KOPT-K1 (cell line): ENCODE results near the gene PRRG3.

Source experiments
- H3K27ac ChIP-seq: fragments of 200-600 bp; sonication (generic); 2 replicates; pipeline ENCODE4 v1.5.1; 2016; ENCODE audit warnings: antibody characterized with exemption, mild to moderate bottlenecking, low read depth, low read length; ENCODE audit not compliant: poor library complexity, severe bottlenecking
- H3K36me3 ChIP-seq: fragments of 200-600 bp; sonication (generic); 2 replicates; pipeline ENCODE4 v1.5.1; 2017; ENCODE audit warnings: antibody characterized with exemption, mild to moderate bottlenecking, low read length, moderate library complexity; ENCODE audit not compliant: insufficient read depth
- H3K9me3 ChIP-seq: fragments of 200-600 bp; sonication (generic); 2 replicates; pipeline ENCODE4 v1.5.1; 2017; ENCODE audit warnings: antibody characterized with exemption, low read length, mild to moderate bottlenecking; ENCODE audit not compliant: insufficient read depth, poor library complexity, severe bottlenecking

Gene PRRG3

DNA sequence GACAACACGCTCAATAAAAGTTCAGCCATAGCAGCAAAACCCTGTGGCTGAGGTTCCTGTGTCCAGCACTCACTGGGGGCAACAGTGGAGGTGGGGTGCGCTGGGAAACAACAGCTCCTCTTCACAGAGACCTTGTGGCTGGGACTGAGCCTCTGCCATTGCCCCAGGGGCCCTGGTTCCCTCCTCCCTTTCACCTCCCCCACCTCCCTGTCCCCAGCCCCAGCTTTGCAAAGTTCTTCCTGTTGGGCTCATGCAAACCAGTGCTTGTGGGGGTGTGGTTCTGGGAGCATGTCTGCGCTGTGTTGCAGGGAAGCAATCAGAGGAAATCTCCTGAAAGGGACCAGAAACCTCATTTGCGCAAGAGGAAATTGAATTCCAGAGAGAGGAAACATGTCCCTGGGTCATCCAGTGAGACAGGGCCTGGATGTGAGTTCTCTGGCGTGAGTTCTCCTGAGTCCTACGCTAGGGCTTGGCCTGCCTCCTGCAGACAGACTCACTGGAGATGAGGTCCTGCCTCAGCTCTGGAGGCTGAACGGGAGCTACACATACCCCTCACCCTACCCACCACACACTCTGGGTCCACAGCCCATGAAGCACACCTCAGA, 28.0 kb downstream of the PRRG3 start:
- Histone ChIP-seq H3K27ac (no peak overlapping the region), H3K36me3 (no peaks in the 10 kb centered on the region), H3K9me3 (no peaks in the 10 kb centered on the region)

DNA sequence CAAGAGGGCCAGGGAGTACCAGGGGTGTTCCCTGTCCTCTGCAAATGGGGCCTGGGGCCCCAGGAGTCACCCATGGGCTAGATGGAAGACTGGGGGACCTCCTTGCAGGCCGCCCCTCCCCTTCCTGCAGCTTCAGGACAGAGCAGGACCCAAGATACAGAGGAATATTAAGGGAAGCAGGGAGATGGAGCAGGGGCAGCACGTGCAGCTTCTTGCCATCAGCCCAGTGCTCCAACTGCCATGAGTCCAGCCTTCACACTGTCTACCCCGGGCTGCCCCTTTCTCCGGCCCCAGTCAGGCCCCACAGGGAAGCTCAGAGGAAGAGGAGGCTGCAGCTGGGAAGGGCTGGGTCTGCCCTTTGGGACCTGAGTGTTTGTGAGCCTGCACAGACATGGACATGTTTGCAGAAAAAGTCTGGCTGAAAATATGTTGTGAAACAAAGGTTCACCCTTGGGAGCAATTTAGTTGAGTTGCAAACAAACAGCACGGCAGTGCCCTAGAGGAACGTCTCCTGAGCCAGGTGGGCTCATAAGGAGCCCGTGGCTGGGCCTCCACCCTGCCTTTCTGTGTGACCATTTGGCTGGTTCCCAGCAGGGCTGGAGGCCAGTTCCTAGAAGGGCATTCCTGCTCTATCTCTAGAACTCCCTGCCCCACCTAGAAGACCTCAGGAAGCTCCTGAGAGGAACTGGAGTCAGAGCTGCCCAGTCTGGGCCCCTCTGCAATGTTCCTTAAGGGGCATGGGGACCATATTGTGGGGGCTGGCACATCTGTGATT, 29.5 kb downstream of the PRRG3 start:
- Histone ChIP-seq H3K27ac (no peak overlapping the region), H3K9me3 (no peaks in the 10 kb centered on the region), H3K36me3 (no peaks in the 10 kb centered on the region)

DNA sequence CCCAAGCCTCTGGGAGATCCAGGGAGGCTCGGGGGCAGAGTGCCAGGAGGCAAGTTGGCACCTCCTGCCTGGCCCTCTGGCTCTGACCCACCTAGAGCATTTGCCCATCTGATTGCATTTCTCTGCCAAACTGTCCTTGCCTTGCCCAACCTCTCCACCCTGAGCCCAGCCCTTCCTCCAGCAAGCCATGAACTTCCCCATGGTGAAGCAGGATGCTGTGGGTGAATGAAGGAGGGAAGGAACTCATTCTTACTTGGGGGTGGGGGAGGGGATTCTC, 30.0 kb downstream of the PRRG3 start:
- H3K36me3 ChIP-seq, result no peaks in the 10 kb centered on the region
- no peaks in the 10 kb centered on the region for H3K9me3 ChIP-seq
- H3K27ac ChIP-seq, result no peak overlapping the region

DNA sequence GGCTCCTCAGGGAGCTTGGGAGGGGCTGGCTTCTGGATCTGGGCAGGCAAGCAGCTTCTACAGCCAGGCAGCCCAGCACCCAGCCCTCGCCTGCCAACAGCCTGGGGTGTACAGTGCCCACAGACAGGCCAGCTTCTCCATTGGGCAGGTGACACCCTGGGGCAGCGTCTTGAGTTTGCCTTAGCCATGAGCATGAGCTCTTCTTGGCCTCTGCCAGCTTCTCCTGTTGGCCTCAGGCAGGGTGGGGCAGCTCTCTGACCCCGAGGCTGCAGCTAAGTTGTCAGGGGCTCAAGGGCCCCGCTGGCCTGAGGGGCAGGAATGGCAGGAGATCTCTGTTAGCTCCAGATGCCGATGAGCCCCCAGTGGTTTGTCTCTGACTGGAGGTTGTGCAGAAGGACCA, 31.5 kb downstream of the PRRG3 start:
- Histone ChIP-seq H3K9me3 (no peaks in the 10 kb centered on the region), H3K27ac (no peak overlapping the region)

DNA sequence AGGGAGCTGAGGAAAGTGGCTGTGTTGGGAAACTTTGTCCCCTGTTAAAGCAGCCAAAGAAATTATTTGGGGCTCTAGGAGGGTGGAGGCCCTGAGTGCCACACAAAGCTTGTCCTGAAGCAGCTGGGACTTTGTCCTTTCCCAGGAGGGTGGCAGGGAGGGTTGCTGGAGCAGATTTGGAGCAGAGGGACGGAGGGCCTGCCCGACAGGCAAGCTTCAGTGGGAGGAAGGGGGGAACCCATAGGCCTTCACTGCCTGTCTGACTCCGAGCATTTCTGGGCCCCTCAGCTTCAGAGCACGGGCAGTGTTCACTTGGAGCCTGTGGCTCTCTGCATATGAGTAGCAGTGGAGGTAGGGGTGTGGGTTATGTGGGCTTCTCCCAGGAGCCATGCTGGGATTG, 32.1 kb downstream of the PRRG3 start:
- Histone ChIP-seq H3K27ac (no peak overlapping the region), H3K9me3 (no peaks in the 10 kb centered on the region), H3K36me3 (no peaks in the 10 kb centered on the region)

More for the DNA sequence above, 31.5 kb downstream of the PRRG3 start:
- H3K36me3 ChIP-seq, result no peaks in the 10 kb centered on the region

DNA sequence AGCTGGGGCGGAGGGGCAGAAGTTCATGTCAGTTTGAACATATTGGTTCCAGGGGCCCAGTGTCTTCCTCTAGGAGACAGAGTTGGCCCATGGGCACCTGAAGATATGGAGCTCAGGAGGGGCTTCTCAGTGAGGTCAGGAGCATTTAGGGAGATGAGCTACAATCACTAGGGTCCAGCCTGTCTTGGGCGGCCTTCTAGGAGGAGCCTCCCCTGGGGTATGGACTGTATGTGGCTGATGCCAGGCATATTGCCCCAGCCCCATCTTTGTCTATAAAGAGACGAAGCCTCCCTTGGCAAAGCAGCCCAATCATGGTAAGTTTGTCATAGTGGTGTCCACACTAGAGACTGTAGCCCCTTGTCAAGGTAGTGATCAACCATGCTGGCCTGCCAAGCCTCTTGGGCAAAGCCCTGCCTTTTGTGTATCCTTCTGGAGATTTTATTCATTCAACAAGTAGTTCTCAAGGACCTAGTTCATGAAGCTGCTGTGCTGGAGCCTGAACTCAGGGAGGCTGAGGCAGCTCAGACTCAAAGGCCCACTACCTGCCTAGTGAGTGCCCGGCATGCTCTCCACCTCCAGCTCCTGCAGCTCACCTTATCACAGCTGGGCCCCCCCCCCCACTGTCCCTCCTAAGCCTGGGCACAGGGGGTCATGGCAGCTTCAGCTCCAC, 33.9 kb downstream of the PRRG3 start:
- H3K27ac ChIP-seq, result no peak overlapping the region
- H3K9me3 ChIP-seq, result no peaks in the 10 kb centered on the region

DNA sequence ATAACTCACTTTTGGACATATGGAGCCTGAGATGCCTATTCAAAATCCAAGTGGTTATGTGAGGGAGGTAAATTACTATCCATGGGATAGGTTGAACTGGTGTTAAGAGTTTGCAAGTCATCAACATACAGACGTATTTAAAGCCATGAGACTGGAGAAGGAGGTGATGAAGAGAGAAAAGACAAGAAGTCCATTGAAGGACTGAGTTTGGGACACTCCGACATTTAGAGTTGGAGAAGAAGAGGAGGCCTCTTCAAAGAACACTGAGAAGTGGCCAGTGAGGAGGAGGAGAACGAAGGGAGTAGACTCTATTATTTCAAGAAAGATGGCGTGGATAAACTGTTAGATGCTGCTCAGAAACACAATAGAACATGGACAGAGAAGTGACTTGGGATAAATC, 39.2 kb downstream of the PRRG3 start, which contains the start of gene CNGA2:
Gene CNGA2, plus strand, starts transcription at position 301 of the 400 bp plus-strand sequence. CDS start 3,738 bp downstream, outside the sequence.
- no peaks in the 10 kb centered on the region for H3K9me3 ChIP-seq
- H3K36me3 ChIP-seq, result no peaks in the 10 kb centered on the region
- H3K27ac ChIP-seq, result no peak within 1 kb of the TSS

More for the DNA sequence above, 33.9 kb downstream of the PRRG3 start:
- no peaks in the 10 kb centered on the region for H3K36me3 ChIP-seq

DNA sequence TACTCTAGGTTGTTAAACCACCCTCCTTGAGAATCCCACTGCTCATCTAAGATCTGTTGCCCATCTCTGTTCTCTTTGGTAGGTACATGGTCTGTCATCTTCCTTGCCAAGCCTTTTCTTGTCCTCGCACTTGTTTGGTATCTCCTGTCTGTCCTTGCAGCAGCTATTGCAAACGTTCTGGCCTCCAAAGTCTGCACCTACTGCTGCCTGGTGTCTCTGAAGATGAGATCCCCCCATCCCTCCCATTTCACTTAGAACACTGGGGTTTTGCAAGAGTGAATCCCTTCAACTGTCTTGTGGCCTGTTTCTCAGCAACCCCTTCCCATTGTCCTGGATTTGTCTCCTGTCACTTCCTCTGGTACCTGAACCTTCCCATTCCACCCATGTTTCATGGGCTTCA, 40.0 kb downstream of the PRRG3 start:
- no peak overlapping the region for H3K27ac ChIP-seq
- no peaks in the 10 kb centered on the region for H3K36me3 ChIP-seq
- H3K9me3 ChIP-seq, result no peaks in the 10 kb centered on the region

DNA sequence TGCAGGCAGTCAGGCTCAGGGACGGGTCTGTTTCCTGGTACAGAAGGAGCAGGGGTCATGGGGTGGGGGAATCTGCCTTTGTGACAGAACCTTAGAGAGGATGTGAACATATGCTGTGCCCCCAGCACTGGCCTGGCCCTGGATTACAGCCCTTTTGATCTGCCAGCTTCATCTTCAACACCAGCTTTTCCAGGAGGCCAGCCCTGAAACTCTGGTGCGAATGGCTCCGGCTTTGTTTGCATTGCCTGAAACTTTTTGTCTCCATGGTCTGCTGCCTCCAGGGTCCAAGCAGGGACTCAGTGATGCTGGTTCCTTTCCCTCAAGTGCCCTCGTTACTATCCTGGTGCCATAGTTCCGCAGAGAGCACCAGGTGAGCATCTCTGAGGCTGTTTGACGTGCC, 41.4 kb downstream of the PRRG3 start:
- Histone ChIP-seq H3K36me3 (no peaks in the 10 kb centered on the region), H3K27ac (no peak overlapping the region), H3K9me3 (no peaks in the 10 kb centered on the region)

DNA sequence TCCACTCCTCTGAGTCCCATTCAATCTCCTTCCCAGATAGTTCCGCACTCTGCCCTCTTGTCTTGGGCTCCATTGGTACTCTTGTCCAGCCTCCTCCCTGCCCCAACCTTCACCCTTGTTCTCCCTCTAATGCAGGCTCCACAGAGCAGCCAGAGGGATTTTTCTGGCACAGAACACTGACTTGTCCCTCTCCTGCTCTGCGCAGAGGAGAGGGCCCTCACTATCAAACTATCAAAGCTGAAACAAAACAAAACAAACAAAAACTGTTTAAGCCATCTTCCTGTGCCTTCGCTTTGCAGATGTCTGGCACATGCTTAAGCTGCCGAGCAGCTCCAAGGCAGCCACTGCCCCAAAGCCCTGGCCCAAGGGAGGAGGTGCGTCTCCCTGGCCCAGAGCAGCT, 42.2 kb downstream of the PRRG3 start:
- H3K27ac ChIP-seq, result no peak overlapping the region
- H3K9me3 ChIP-seq, result no peaks in the 10 kb centered on the region
- no peaks in the 10 kb centered on the region for H3K36me3 ChIP-seq

DNA sequence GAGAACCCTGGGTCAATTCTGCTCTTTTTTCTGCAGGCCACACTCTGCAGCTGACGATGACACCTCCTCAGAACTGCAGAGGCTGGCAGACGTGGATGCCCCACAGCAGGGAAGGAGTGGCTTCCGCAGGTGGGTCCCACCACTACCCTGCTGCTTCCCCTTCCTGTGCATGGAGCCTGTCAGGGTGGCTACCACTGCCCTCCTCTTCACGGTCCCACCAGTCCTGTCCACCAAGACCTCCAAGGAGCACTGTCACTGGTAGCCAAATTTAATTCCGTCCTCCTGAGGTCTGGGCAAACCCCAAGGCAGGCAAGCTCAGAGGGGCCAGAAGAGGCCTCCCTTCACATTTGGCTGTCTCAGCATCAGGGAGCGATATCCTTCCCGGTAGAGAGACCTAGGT, 43.5 kb downstream of the PRRG3 start:
- no peaks in the 10 kb centered on the region for H3K36me3 ChIP-seq
- no peaks in the 10 kb centered on the region for H3K9me3 ChIP-seq
- no peak overlapping the region for H3K27ac ChIP-seq

DNA sequence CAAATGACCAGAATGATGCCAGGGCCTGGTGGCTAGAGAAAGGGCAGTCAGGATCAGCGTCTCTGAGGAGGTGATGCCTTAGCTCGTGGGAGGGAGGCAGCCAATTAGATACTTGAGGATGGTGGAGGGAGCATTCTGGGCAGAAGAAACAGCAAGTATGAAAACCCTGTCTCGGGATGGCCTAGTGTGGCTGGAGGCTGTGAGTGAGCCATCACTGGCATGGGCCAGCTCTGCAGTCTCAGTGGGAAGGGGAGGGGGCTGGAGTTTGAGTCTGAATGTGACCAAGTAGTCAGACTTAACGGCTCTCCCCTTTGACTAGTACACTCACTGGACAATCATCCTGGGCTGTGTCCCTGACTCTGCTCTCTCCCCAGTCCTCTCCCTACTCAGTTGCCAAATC, 46.3 kb downstream of the PRRG3 start:
- Histone ChIP-seq H3K9me3 (no peaks in the 10 kb centered on the region), H3K36me3 (no peaks in the 10 kb centered on the region), H3K27ac (no peak overlapping the region)

DNA sequence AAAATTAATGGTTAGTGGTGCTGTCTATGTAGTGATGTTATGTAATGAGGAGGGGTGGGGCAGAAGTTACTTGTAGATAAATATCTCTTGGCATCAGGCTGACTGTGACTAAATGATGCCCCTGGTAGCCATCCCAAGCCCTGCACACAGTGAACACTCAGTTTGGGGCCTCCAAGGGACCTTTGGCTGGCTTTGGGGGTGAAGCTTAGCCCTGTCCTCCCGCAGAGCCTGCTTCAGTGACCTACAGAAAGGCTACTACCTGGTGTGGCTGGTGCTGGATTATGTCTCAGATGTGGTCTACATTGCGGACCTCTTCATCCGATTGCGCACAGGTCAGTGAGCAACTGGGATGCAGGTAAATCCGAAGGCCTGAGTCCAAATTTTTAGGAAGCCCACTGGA, 47.1 kb downstream of the PRRG3 start:
- H3K36me3 ChIP-seq, result no peaks in the 10 kb centered on the region
- no peaks in the 10 kb centered on the region for H3K9me3 ChIP-seq
- H3K27ac ChIP-seq, result no peak overlapping the region

DNA sequence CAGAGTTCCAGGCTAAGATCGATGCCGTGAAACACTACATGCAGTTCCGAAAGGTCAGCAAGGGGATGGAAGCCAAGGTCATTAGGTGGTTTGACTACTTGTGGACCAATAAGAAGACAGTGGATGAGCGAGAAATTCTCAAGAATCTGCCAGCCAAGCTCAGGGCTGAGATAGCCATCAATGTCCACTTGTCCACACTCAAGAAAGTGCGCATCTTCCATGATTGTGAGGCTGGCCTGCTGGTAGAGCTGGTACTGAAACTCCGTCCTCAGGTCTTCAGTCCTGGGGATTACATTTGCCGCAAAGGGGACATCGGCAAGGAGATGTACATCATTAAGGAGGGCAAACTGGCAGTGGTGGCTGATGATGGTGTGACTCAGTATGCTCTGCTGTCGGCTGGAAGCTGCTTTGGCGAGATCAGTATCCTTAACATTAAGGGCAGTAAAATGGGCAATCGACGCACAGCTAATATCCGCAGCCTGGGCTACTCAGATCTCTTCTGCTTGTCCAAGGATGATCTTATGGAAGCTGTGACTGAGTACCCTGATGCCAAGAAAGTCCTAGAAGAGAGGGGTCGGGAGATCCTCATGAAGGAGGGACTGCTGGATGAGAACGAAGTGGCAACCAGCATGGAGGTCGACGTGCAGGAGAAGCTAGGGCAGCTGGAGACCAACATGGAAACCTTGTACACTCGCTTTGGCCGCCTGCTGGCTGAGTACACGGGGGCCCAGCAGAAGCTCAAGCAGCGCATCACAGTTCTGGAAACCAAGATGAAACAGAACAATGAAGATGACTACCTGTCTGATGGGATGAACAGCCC, 48.6 kb downstream of the PRRG3 start:
- no peaks in the 10 kb centered on the region for H3K36me3 ChIP-seq
- H3K9me3 ChIP-seq, result no peaks in the 10 kb centered on the region
- H3K27ac ChIP-seq, result no peak overlapping the region

DNA sequence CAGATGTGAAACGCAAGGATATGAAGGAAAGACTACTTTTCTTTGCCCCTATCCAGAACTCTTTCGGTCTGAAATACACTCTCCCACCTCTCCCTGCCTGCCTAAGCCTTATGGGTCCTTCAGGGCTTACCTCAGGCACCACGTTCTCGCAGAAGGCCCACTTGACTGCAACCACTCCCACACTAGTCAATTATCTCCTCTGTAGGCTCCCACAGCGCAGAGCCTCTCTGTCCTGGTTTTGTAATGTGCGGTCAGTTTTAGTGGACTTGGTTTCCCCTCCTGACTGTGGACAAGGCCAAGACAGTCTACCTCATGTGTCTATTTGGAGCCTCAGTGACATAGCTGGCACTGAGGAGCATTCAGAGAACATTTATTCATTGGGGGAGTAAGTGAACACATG, 50.4 kb downstream of the PRRG3 start:
- Histone ChIP-seq H3K27ac (no peak overlapping the region), H3K9me3 (no peaks in the 10 kb centered on the region)

More for the DNA sequence above, 50.4 kb downstream of the PRRG3 start:
- H3K36me3 ChIP-seq, result no peaks in the 10 kb centered on the region
